ENCODE results near the gene HEATR3.

GRCh38 chr16:50072730-50073129 is 7.0 kb downstream of the HEATR3 start:
- TF ChIP-seq ZNF777 (CRISPR knock-in tag; IDR thresholded peaks at IDR 0.05) (no peak), DNMT1 (CRISPR knock-in tag; IDR thresholded peaks at IDR 0.05) (no peak), ZFP36 (IDR thresholded peaks at IDR 0.05; ENCODE audit: borderline replicate concordance, low read depth, low read length, partially characterized antibody) (no peak), HHEX (CRISPR knock-in tag; IDR thresholded peaks at IDR 0.05) (no peak), TOPORS (CRISPR knock-in tag; IDR thresholded peaks at IDR 0.05) (no peak), NR2F6 (IDR thresholded peaks at IDR 0.05) (no peak), NR2F6 (CRISPR knock-in tag; IDR thresholded peaks at IDR 0.05) (no peak), NR2F1 (CRISPR knock-in tag; IDR thresholded peaks at IDR 0.05) (no peak)
- TF ChIP-seq, protein P1, sequence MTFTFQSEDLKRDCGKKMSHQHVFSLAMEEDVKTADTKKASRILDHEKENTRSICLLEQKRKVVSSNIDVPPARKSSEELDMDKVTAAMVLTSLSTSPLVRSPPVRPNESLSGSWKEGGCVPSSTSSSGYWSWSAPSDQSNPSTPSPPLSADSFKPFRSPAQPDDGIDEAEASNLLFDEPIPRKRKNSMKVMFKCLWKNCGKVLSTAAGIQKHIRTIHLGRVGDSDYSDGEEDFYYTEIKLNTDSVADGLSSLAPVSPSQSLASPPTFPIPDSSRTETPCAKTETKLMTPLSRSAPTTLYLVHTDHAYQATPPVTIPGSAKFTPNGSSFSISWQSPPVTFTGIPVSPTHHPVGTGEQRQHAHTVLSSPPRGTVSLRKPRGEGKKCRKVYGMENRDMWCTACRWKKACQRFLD (CRISPR knock-in tag; IDR thresholded peaks at IDR 0.05; ENCODE audit: borderline replicate concordance): no peak
- TF ChIP-seq, protein P2, sequence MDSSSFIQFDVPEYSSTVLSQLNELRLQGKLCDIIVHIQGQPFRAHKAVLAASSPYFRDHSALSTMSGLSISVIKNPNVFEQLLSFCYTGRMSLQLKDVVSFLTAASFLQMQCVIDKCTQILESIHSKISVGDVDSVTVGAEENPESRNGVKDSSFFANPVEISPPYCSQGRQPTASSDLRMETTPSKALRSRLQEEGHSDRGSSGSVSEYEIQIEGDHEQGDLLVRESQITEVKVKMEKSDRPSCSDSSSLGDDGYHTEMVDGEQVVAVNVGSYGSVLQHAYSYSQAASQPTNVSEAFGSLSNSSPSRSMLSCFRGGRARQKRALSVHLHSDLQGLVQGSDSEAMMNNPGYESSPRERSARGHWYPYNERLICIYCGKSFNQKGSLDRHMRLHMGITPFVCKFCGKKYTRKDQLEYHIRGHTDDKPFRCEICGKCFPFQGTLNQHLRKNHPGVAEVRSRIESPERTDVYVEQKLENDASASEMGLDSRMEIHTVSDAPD (CRISPR knock-in tag; IDR thresholded peaks at IDR 0.05): no peak

Measured in HepG2 (cell line).